NCI-H524 (cell line): ENCODE results near the gene SIL1.
A peak's percentile ranks its signal among the peaks of the same experiment; 100 is the strongest.
"Not testable (repeated sequence)": the region's sequence is repeated elsewhere in the genome, so short reads cannot be mapped to it uniquely, and the experiment has no call there.

Experiments
- DNase-seq, 2 experiments: peaks; one replicate each; lab custom pipeline; 2025; lab: John Stamatoyannopoulos, UW

SIL1 gene

DNA sequence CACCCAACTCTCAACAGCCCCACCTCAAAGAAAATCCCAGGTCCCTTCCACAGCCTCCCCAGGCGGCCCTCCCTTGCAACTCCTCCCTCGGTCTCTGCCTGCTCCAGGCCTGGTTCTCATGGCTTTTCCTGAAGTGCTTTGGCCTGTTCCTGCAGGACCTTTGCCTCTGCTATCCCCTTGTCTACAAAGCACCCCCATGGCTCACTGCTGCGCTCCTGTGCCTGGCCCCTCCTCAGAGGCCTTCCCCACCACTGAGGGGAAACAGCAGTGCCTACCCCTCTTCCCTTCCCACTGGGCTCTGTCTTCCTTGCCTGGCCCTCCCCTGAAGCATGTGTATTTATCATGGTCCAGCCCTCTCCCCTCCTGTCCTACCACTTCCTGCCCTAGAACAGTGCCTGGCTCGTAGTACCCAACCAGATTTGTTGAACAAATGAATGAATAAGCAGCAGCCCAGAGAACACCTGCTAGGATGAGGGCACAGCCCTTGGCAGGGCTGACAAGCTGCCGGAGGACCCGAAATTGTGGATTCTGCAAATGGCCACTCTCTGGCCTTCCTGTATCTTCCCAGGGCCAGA lies 254.5 kb downstream of the SIL1 start:
- DNase-seq, result no peak

DNA sequence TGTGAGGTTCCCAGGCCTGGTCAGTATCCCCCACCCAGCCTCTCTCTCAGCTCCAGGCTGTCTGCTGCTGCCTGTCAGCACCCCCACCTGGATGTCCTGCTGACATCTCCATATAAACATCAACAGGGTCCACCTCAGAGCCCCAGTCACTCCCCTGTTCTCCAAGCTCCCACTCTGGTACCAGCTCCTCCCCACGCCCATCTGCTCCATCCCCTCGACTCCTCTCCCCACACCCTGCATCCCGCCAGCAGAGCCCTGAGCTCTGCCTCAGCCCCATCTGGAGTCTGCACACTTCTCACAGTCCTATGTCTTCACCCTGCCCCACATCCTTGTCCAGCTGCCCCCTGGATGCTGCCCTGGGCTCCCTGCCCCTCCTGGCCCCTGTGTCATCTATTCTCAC lies 255.3 kb downstream of the SIL1 start:
- DNase-seq, result peak; percentile 78 to 90

DNA sequence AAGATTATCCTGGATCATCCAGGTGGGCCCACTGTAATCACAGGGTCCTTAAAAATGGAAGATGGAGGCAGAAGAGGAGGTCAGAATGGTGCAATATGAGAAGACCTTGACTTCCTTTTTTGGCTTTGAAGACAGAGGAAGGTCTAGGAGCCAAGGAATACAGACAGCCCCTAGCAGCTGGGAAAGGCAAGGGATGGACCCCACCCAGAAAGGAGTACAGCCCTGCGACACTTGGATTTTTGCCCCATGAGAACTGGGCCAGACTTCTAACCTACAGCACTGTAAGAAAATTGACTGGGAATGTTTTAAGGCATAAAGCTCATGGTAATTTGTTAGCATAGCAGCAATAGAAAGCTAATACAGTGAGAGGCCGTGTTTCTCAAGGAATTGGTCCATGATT lies 256.1 kb downstream of the SIL1 start:
- no peak for DNase-seq

DNA sequence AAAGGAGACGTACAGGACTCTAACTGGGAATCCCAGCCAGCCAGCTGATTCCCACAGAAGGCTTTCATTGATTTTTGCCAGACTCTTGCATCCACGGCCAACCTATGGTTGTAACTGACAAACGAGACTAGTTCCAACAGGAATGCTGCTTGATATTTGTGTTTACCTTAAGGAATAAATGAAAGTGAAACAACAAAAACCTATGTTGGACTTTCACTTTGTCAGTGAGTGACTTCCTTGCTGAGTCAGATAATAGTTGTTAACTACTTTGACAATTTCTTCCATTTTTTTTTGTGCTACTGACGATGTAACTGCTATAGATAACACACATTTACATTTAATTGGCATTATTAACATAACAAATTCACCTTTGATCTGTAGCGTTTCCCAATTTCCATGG lies 259.6 kb downstream of the SIL1 start:
- DNase-seq, result no peak

DNA sequence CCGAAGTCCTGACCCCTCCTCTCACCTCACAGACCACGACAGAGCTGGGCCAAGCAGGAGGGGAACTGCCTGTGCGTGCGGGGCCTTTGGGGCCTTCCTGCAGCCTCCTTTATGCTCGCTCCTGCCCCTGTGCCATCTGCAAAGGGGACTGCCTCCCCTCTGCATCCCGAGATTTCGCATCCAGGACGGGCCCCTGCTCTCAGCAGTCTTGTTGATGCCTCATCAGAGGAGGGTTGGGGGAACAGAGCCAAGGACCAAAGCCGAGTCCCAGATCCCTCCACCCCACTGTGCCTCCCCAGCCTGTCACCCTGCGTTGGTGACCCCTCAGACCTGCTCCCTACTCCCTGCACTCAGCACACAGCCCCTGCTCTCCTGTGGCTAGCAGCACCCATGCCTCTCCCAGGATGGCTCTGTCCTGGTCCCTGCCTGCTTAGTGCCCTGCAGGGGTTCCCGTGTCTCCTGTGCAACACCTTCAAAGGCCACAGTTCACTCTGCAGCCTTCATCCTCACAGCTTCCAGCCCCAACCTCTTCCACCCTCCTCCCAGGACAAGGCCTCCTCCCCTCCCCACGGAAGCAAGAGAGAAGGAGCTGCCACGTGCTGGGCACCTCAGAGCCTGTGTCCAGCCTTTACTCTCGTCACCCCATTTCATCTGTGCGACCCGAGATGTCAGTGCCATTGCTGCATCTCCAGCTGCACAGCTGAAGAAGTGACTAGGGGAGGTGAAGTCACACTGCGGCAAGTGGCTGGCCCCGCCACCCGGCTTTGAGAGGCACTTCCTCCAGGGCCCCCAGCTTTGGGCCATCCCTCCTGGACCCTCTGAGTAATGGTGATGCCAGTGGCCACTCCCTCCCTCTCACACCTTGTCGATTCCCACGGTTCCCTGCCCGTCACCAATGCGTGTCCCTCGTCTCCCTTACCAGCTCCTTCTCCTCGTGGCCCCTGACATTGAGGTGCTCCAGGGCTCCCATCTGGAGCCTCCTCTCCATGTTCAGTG lies 260.5 kb downstream of the SIL1 start:
- DNase-seq, result no peak

DNA sequence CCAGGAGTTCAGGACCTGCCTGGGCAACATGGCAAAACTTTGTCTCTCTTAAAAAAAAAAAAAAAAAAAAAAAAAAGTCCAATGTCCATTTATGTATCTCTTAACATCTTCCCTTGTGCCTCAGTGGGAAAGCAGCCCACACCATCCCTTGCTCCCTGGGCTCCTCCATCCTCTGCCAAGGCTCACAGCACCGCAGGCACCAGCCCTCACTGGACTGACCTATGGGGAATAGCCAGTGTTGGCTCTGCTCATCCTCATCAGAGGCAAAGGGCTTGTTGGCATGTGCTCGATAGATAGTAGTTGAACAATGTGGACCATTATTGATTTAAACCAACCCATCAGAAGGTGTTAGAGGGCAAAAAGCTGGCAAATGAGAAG lies 261.2 kb downstream of the SIL1 start:
- DNase-seq, result no peak

DNA sequence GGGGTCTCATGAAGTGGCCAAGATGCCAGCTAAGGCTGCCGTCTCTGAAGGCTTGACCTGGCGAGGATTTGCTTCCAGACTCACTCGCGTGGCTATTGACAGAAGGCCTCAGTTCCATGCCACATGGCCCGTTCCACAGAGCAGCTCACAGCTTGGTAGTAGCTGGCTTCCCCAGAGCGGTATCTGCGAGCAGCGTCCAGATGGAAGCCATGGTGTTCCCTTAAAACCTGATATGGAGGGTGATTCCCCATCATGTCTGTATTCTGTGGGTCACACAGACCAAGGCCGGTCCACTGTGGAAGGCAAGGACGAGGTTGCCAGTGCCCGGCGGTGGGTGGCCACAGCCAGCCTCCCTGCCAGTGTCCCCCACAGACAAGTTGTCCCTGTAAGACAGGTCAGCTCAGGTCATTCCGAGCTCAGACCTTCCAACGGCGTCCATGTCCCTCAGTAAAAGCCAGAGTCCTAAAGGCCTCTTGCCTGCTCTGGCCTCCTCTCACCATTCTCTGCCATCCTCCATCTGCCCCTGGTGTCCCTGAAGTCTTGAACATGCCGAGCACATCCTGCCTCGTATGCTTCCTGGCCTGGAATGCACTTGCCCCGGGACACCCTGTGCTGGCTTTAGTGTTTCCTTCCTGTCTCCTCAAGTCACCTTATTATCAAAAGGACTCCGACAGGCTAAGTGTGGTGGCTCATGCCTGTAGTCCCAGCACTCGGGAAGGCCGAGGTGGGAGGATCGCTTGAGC lies 261.8 kb downstream of the SIL1 start:
- DNase-seq, result no peak

DNA sequence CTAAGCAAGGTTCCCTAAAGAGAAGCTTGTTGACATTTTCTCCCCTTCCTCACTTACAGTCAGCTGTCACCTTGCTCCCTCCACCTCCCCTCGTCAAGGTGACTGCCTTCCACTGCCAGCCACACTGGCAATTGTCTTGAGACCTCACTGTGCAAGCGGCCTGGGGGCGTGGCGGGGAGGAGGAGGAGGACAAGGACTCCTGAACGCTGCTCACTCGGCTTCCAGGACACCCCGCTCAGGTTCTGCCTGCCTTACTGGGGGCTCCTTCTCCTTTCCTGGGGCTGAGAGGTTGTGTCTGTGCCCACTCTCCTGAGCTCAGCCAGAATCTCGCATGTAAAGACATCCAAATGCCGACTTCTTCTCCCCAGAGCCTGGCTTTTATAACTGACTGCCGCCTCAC lies 262.7 kb downstream of the SIL1 start:
- no peak for DNase-seq

DNA sequence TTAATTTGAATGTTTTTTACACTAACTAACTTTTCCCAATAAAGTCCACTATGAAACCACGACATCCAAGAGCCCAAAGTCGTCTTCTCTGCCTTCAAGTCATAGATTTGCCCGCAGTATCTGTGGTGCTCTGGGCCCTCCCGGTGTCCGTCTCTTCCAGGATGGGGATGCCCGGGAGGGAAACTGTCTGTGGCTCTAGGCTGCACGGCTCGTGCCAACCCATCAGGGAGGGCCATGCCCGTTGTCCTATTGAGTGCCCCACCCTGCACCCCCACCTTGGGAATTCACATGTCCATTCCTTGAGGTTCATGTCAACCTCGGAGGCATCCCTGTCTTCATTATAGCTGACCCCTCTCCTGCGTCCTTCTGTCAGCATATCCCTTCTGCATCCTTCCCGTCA lies 263.2 kb downstream of the SIL1 start:
- DNase-seq, result no peak

DNA sequence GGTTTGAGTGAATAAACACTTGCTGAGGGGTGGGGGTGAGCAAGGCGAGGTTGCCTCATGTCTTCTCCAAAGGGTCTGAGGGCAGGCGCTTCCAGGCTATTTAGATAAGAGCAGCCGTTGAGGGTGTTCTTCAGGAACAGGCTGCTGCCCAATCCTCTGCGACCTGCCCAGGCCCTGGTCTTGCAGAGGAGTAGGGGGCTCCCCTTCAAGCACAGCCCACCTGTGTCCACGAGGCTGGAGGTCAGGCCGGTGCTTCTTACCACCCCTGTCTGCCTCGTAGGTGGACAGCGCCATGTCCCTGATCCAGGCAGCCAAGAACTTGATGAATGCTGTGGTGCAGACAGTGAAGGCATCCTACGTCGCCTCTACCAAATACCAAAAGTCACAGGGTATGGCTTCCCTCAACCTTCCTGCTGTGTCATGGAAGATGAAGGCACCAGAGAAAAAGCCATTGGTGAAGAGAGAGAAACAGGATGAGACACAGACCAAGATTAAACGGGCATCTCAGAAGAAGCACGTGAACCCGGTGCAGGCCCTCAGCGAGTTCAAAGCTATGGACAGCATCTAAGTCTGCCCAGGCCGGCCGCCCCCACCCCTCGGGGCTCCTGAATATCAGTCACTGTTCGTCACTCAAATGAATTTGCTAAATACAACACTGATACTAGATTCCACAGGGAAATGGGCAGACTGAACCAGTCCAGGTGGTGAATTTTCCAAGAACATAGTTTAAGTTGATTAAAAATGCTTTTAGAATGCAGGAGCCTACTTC lies 264.5 kb downstream of the SIL1 start:
- no peak for DNase-seq

DNA sequence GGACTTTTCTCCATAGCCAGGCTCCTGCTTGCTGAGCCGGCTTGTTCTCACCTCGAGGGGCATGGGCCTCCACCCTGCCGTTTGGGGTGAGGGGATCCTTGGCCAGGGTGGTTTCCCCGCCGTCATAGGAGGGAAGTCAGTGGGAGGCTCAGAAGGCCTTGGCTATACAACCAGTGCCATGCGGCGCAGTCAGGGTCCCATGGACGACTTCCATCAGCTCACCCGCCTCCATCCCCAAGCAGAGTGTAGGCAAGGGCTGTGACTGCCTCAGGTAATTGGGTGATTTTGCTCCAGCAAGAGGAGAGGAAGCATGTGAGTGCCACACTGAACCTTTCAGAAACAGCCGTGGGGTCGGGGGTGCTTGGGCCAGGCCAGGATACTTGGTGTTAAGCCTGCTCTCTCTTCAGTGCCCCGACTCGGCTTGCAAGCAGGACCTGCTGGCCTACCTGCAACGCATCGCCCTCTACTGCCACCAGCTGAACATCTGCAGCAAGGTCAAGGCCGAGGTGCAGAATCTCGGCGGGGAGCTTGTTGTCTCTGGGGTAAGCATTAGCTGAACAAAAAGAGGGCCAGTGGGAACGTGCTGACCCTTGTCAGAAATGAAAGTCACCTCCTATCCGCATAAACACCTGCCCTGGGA lies 265.9 kb downstream of the SIL1 start:
- no peak for DNase-seq

DNA sequence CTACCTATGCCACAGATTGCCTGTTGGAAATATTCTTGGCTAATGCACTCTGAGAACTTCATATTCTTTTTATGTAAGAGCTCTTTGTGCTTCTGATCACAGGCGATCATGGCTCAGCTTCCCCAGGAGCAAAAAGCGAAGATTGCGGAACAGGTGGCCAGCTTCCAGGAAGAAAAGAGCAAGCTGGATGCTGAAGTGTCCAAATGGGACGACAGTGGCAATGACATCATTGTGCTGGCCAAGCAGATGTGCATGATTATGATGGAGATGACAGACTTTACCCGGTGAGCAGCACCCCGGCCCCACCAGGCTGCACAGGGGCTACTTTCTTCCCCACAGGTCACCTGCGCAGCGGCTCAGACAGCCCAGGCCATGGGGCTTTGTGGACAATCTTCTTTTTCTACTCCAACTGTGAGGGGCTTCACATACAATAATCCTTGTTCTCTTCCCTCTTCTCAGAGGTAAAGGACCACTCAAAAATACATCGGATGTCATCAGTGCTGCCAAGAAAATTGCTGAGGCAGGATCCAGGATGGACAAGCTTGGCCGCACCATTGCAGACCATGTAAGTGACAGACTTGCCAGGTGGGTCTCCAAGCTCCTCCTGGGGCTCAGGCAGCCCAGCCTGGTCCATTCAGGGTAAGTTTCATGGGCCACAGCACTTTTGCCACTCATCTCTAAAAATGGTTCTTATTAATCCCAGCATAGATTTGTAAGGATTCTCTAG lies 267.6 kb downstream of the SIL1 start:
- DNase-seq, result peak in 1 of 2 experiments; percentile 28

DNA sequence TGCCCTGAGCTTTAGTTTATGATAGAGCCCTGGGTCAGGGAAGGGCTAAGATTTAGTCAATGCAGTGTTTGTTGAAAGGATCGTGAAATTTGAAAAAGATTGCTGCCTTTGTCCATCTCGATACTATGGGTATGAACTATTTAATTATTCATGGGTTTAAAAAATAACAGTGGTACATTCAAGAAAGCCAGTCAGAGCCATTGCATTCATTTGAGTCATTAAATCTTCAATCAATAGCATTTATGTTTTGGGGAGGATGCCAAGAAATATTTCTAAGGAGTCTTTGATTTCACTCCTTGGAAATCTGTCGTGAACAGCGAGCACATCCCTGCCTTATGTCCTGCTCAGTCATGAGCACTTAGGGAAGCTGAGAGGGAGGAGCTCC lies 268.6 kb downstream of the SIL1 start:
- DNase-seq, result no peak

DNA sequence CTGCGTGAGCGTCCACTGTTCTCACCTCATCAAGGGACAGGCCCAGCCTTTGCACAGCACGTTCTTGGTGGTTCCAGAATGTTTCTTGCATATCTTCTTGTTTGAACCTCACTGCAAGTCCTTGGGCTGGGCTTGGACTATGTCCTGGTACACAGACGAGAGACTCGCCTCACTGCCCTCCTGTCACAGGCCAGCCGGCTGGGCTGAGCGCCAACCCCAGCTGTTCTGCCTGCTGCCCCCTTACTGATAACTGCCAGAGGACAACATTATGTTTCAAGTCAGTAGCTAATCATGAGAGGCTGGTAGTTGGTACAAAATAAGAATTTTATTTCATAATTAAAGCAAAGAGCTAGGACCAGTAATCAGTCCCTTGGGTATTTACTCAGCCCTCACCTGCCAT lies 270.2 kb downstream of the SIL1 start:
- peak; percentile 49 to 74 for DNase-seq

DNA sequence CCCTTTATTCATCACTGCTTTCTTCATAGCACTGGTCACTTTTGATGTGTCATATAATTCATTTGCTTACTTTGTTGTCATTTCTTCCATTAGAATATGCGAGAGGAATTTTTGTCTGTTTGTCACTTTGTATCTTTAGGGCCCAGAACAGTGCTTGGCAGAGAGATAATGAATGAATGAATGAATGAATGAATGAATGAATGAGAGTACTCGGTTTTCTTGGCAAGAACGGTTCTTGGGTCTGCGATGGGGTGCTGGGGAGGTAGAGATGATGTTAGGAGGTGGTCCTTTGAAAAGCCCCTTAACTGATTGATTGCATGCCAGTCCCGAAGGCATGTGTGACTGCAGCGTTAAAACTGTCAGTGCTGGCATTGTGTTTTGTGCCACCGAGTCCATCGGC lies 270.6 kb downstream of the SIL1 start:
- DNase-seq, result no peak

DNA sequence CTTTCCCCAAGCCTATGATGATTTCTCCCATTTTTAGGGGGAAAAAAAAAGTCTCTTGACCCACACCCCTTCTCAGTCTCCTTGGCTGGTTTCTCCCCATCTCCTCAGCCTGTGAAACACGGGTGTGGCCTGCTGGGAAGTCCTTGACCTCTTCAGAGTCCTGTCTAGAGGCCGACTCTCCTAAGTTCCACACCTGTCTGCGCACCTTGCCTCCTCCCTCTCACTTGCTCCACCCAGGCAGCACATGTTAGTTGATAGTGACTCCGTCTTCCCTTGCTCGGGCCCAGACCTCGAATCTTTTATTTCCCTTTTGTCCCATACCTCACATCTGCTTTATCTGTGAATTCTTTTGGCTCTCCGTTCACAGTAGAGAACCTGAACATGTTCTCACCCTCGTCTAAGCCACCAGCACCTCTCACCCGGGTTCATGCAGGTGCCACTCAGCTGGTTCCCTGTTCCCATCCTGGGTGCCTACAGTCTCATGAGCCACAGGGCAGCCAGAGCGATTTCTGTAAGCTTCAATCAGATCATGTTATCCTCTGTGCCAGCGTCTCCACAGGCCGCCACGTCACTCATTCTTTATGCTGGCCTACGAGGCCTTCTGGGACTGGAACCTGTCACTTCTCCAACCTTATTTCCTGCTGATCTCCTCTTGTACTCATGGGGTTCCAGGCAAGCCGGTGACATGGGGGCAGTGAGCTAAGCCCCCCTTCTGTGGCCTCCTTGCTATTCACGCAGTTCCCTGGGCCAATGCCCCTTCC lies 271.3 kb downstream of the SIL1 start:
- DNase-seq, result no peak

DNA sequence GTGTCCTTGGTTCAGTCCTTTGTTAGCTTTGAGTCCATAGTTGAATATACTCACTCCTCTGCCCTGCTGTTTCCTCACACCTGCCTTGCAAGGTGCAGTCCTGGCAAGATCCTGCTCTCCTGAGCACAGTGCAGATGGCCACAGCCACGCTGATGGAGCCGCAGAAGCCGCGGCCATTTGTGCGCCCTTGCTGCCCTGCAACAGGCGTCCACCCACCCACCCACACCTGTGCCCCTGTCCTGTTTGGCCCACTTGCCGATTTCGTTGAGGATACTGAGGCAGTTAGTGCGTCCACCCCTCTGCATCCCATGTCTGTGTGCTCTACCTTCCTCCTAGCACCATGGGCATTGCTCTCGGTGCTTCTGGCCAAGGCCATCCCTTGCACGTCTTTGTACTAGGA lies 271.9 kb downstream of the SIL1 start:
- no peak for DNase-seq

DNA sequence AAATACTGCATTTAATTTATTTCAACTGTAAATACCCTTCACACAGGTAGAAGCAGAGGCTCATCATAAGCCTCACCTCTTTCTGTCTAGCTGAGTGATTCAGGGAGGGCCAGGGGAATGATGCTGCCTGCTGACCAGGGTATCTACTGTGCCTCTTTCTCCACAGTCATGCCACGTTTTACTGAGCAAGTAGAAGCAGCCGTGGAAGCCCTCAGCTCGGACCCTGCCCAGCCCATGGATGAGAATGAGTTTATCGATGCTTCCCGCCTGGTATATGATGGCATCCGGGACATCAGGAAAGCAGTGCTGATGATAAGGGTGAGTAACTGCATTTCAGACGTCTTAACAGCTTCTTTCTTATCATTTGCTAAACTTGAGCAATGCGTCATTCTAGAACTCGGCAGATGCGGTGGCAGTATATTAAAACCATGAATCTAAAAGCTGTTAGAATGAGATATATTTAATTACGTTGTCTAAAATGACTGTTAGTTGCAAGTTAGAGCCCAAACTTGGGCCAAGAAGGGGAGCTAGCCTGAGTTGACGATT lies 273.0 kb downstream of the SIL1 start:
- no peak for DNase-seq

DNA sequence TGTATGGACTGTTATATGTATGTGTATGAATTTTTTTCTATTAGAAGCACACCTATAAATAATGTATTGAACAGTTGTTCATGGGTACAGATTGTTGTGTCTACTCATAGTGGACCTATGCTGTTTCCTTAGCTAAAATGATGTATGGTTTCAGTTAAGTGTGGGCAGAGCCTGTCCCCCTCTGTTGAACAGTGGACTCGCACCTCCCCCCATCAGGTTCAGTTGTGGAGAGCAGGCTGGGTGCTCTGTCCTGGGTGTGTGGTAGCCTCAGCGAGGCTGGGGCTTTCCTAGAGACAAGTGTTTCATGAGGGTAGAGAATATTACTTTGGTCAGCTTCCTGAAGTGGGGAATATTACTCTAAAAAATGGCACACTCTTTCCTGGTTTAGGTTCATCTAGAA lies 275.7 kb downstream of the SIL1 start:
- no peak for DNase-seq

DNA sequence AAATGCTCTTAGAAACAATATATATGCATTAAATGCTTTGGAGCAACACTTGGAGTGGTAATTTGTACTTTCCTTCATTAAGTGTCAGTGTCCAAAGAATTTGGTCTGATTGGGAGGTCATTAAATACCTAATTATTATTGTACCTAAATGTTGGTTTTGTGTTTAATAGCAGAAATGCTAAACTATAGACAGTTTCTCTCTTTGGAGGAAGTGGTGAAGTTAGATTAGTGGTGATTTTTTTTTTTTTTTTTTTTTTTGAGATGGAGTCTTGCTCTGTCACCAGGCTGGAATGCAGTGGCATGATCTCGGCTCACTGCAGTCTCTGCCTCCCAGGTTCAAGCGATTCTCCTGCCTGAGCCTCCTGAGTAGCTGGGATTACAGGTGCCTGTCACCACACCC lies 276.8 kb downstream of the SIL1 start:
- not testable (repeated sequence) for DNase-seq
